NOMO-1 (cell line): ENCODE measurements around the gene HOXC13.

Experiments
- DNase-seq, 2 experiments: peaks; one replicate each; lab custom pipeline; 2025; ENCODE audit not compliant: unreplicated experiment in 2 of 2; lab: John Stamatoyannopoulos, UW

HOXC13 gene, protein sequence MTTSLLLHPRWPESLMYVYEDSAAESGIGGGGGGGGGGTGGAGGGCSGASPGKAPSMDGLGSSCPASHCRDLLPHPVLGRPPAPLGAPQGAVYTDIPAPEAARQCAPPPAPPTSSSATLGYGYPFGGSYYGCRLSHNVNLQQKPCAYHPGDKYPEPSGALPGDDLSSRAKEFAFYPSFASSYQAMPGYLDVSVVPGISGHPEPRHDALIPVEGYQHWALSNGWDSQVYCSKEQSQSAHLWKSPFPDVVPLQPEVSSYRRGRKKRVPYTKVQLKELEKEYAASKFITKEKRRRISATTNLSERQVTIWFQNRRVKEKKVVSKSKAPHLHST

DNA sequence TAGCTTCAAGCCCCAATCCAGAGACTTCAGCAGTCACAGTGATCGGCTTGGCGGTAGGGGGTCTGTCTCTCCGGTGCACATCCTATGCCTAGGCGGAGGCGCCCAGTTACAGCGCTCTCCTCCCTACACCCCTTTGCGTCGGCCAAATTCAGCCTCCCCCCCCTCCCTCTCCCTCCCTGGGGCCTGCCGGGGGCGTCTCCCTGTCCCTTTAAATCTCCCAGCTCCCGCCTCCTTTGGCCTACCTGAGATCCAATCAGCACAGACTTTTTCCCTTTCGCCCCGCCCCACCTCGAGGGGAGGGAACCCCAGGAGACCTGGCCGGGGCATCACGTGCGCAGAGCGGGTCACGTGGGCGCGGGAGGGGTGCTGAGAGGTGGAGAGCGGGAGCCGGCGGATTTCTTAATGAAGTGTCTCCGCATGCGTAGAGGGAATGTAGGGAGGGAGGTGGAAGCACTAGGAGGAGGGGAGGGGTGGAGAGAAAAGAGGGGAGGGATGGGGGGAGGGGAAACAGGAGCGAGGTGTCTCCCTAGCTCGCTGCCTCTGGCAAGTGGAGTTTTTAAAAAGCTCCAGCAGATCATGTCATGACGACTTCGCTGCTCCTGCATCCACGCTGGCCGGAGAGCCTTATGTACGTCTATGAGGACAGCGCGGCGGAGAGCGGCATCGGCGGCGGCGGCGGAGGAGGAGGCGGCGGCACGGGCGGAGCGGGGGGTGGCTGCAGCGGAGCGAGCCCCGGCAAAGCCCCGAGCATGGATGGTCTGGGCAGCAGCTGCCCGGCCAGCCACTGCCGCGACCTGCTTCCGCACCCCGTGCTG lies at the start of gene HOXC13:
Gene HOXC13 (plus strand): TSS at position 506 of the 815 bp plus-strand sequence. CDS start 76 bp downstream, at position 582.
- no peak for DNase-seq

DNA sequence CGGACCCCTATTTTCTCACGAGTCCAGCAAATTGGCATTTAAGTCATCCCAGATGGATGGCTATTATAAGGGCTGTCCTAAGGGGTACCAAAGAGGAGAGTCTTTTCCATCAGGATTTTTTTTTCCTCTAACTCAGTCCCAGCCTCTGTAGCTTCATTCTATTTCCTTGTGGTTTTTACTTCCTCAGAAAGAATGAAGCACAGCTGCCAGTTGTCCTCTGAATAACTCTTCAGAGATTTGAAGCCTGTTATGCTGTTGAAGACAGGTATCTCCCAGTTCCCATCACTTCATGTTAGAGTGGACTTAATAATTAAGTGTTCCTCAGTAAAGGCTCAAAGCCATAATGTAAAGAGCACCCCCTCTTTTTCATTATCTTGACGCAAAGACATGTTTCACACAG lies 48.5 kb upstream of the HOXC13 start:
- DNase-seq = no peak

DNA sequence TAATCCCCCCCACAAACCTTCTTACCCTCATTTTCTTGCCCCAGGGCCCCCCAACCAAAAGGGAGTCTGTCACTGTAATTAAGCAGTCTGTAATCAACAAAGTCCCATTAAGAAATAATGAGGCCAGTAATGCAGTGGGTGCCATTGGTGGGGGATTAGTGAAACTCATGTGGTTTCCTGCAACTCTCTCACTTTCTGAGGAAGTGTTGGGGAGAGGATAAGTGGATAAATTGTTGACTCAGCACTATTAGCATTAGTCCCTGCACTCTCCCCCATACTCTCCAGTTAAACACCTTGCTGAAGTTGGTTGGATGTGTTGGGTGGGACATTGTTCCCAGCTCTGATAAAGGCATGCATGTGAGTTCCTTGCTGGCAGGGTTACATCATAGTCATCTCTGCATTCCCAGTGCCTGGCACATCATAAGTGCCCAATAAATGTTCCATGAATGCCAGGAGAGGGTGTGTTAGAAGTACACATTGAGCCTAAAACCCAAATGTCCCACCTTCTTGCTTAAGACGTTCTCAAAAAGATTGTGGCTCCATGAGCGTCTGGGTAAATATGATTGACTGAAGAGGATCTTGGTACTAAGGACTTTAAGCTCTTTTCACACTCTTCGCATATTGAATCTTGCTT lies 45.8 kb upstream of the HOXC13 start:
- no peak for DNase-seq

DNA sequence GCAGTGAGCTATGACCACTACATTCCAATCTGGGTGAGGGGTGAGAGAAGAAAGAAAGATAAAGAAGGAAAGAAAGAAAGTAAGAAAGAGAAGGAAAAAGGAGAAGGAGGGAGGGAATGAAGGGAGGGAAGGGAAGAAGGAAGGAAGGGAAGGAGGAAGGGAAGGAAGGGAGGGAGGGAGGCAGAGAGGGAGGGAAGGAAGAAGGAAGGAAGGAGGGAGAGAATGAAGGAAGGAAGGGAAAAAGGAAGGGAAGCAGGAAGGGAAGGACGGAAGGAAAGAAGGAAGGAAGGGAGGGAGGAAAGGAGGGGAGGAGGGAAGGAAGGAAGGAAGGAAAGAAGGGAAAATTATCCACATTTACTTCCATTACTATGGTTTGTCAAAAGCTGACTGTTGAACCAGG lies 39.4 kb upstream of the HOXC13 start:
- no peak for DNase-seq

DNA sequence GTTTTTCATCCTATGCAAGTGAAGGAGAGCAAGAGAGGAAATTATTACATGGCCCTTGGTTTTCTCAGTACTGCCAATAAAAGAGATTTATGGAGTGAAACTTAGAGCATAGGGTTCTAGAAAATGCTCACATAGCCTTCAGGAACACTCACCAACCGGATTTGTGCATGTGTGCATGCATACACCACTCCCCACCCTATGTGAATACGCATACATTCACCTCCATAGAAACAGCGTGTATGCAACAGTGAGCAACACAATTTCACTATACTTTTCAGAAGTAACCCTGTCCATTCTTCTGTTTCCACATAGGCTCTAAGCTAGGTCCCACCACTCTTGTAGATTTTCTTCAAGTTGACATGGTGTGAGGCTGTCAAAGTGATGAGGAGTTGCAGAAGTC lies 31.5 kb upstream of the HOXC13 start:
- DNase-seq = no peak

DNA sequence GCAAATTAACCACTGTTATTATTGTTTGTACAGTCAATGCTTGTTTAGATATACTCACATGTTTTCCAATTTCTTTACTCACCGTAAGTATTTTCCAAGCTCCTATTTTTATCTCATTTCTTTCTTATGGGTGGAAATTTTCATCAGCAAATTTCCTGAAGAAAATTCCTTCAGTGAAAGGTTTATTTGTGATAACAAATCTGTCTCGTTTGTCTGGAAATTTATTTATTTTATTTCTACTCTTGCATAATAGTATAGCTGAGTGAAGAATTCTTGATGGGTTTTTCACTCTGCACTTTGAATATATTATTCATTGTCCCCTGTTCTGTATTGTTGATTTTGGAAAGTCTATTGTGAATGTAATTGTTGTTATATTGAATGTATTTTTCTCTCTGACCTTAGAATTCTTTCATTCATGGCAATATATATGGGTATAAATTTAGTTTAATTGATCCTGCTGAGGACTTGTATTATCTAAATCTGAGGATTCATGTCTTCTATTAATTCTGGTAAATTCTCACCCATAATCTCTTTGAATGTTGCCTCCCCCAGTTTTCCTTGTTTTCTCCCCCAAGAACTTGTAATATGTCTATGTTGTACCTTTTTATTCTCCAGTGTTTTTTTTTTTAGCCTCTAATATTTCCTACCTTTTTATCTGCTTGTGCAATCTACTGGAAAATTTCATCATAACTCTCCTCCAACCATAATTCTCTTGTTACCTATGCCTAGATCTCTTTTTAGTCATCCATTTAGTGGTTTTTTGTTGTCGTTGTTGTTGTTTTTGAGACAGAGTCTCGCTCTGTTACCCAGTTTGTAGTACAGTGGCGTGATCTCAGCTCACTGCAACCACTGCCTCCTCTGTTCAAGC lies 21.6 kb upstream of the HOXC13 start:
- no peak for DNase-seq

DNA sequence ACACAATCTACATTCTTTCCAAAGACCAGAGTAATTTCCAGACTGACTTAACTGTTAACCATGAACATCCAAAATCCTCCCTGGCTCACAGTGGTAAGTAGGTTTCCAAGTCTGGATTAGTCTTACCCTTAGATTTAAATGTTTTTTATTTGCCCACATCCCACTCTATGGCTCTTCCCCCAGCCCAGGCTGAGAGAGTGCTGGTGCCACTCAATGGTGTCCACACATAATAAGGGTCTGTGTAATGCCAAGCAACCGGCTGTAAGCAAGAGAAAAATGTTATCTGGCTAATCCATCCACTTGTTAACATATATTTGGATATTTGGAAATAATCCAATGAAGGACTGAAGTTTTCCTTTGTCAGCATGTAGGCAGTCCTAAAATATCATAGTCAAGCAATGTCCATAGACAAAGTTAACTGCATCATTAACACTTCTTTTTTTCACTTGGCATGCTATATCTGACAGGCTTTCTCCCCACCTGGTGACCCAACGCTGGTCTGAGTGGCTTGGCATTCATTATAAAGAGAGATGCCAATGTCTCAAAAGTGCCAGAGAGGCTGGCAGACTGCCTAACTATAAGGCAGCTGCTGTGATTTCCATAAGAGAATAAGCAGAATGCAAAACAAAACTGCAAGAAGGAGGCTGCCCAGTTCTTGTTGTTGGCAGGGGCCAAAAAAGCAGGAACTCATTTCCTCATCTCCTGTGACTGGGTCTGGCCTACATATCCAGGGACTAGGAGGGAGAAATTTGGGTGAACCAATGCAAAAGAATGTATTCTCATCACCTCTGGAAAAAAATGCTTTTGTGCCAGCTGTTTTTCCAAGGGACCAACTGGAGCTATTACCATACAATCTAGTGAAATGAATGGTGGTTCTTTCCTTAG lies 13.9 kb upstream of the HOXC13 start:
- DNase-seq = no peak

DNA sequence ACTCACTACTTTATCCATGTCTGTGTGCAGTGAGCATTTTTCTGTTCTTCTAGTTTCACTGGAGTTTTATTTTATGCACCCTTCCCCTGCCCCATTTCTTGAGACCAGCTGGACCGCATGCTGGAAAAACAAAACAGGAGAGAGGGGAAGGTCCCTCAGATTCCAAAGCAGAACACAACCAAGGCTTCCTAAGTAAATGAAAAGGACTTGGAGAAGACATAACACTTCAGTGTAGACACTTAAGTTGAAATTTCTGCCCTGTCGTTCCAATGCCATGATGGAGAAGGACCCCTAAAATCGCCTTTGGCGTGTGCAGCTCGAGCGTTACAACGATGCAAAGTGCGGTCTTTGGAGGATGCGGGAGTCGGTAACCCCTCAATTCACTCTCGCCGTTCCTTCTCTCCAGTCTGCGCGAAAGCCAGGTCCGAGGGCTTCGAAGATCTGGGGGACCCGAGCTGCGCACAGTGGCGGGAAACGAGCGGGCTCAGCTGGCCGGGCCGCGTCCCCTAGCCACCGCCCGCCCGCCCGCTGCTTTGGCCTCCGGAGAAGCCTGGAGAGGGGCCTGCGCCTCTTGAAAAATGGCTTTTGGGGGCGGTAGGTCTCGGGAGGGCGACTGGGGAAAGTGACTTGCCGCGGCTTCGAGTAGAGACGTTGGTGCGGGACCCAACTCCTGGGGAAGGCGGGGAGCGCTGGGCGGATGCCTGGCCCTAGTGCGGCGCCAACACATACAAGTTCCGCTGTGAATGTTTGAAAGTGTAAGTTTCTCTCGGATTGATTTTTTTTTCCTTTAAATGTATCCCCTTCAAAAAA lies 11.2 kb upstream of the HOXC13 start:
- no peak for DNase-seq

DNA sequence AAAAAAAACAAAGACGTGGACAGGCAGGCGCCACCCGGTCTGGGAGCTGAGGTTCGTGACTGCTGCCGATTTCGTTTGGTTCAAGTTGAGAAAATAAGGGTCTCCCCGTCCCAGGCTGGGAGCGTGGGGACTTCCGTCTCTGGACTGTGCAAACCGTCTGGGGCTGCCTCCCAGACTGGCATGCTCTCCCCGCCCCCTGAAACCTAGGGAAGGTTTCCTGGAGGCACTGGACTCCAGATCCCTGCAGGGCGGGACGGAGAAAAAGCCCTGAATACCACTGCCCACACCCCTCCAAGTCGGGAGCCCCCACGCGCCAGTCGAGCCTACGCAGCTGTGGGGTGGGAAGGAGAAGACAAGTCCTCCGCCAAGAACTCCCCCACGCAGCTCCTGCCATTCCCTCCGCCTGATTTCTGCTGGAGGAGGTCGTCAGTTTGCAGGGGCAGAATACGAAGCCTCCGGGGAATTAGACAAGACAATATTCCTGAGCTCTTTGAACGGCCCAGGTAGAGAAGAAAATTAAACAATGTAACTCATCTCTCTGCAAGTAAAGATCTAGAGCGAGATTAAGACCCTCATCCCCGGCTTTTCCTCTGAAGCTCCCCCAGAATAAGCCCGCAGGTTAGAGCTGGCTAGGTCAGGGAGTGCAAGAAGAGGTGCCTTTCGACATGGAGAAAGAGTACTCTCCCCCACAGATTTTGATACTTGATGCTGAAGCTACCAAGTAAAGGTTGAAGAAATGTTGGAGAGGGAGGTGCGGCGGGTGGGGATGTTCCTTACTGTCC lies 10.4 kb upstream of the HOXC13 start:
- no peak for DNase-seq

DNA sequence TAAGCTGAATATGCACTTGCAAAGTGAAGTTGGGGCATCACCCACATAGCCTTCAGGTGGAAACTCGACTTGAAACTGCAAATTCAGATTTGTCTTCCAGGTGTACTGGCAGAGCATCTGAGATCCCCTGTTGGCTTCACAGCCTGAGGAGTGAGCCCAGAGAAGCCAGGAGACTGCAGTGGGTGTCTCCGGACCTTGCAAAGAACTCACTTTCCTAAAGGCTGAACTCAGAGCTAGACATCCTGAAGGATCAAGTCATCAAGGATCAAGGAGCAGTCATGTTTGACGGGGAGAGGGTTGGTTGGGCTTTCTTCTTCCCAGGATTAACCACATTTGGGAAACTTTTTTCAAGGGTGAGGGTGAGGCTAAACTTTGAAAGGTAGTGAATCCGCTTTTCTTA lies 9.1 kb upstream of the HOXC13 start:
- DNase-seq = no peak

DNA sequence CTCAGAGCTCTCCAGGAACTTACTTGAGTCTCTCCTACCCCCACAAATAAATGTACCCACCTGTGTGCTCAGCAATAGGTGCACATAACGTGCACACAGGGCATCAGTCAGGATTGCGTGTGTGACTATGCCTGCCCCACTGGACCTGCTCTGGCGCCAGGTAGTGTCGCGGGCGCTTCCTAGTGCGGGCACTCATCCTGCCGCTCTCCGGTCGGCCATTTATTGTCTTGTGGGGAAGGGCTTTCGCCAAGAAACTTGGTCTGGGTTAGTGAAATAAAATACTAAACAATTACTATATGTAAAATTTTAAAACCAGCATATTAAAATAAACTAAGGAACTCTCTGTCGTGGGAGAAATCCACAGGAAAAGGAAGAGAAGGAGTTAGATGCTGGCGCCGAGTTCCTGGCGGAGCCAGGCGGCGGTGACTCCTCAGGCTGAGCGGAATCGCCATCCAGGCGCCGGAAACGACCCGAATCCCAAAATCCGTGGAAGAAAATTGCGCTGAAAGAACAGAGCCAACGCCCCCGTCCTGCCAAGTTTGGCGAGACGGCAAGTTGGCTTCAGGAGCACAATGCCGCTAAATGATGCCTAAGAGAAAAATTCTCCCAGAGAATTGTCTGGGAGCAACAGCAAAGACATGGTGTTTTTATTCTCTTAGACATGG lies 7.9 kb upstream of the HOXC13 start:
- DNase-seq = no peak

DNA sequence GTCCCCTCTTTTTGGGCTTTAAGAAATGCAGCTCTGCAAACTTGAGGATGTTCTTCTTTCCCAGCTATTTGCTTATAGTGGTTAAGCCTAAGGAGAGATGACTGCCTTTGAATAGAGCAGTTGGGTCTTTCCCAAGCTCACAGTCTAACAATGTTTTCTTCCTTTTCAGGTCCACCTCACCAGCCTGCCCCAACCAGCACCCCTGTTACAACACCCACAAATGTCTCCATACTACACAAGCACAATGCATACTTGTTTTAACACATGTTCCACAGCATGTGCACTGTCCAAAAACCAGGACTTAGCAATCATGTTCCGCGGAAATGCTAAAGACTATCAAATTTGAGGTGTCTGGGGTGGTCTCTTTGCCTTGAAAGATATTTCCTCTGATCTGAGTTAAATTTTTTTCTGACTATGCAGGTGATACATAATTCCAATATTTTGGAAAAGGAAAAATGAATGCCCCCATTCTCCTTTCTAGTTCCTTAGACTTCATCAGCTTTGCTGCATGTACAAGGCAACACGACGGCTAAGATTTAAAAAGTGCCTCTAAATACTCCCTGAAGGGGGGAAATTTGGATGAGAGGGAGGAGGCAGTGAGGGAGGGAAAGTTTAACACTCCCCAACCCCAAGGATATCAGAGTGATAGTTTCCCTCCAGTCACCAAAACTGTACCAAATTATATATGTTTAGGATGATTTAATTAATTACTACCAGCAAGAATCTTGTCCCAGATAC lies 6.6 kb upstream of the HOXC13 start:
- no peak for DNase-seq

DNA sequence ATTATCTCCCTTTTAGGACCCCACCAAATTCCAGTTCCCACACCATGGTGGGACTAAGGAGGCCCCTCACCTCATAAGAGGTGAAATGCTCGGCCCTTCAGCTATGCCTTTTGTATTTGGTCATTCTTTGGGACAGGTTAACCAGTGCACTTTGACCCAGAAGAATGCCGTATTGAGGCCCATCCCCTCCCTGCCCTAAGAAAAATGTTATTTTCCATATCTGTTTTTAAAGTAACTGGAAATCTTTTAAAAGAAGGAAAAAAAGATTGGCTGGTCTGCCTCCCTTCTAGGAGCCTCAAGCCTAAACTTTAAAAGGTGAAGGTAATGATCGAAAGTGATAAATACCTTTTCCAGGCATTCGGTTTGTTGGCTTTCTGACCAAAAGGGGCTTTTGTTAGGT lies 5.7 kb upstream of the HOXC13 start:
- DNase-seq = no peak

DNA sequence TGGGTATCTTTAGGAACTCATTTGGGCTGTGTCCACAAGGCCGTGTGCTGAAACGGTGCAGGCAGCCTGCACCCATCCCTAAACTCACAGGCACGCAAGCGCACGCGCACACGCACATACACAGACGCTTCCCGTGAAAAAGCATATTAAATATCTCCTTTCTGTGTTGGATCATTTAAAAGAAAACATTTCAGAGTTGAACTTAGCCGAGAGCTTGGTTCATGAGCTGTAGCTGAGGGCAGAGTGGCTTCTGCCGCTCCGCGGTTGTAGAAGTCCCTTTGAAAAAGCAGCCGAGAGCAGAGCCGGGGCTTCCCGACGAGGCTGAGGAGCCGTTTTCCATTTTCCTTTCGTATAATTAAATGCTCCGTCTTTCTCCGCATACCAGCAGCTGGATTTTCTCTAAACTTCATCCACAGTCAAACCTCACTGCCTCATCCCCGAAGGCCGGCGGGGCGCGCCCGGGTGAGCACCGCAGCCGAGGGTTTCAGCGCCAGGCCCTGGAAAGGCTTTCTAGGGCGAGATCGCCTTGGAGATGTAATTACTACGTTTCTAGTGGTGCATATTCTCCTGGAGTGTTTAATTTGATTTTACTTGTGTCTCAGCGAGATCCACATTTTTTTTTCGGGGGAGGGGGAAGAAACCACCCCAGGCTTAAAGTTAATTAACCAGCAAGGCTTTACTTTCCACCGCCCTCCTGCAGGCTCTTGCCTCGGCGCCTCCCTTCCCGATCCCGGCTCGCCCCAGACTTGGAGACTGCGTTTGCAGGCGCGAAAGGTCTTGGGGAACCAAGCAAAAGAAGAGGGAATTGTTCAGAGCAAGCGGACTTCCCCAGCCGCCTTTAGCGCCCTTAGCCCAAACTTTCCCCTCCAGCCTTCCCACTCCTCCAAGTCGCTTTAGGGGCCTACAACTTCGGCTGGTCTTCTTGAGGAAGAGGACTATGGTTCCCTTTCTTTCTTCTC lies 3.0 kb upstream of the HOXC13 start:
- DNase-seq = no peak

DNA sequence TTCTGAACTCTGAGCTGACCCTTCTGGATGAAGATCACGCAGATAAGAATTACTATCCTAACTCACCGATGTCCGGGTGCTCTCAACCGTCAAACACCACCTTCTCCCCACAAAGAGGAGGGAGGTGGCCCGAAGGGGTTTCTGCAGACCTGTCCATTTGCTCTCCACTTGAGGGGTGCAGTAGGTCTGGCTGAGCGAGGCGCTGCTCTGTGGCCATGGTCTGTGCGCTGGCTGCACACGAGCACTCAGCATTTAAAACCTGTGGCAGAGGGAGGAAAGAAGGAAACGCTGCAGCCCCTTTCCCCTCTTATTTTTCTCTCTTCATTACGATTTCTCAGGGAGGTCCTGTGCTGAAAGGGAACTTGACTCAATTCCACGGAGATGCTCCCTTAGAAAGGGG lies 1.5 kb upstream of the HOXC13 start:
- DNase-seq = no peak
